ENCODE data around the gene CPED1. TPM values are rescaled to one million over a fixed set of nuclear protein-coding genes. Genes with fewer than 3 reads are reported as not detected.

CPED1 gene
- total and polyA plus RNA-seq, 2 experiments from 2014 or later: 0.17 to 0.47 TPM

- no peak for TF ChIP-seq CTCF (conservative IDR thresholded peaks at IDR 0.05; ENCODE audit: low read depth in 2 of 2)
These were observed 31.9 kb downstream of the CPED1 start (continued) for GRCh38 chr7:121020249-121020988.

DNA sequence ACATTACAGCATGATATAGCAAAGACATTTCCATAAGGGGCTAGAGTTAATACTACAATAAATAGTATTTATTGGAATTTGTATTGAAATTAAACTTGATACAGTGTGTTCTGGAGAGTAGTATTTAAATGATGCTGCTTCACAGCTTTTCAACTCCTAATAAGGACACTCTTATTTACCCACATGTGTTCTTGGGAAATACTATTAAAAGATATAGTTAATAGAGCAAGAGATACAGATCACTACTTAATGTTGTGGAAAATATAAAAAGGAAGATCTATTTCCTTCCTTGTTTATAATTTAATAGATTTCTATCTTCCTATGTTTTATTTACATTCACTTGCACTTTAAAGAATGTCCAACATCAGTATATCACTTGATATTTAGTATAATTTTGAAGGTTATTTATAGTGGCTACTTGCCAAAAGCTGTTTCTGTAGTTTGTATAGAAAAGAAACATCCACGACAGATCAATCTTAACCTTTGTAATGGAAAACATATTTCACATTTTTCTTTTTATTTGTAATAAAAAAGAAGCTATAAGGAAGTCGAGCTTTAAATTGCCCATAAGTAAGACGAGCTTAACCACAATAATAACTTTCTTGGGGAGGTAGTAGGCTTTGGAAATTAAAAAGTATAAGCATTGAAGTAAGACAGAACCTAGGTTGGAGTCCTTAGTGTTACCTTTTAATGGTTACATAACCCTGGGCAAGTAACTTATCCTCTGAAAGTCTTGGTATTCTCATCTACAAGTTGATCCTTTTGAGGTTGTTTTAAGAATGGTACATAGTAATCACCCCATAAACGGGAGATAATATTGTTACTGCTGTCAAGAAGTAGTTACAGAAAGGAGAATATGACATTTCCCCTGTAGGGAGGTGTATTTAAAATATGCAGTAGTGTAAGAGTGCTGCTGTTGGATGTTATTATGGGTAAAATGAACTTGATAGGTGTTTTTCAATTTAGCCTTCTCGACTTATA is 32.8 kb downstream of the CPED1 start:
- no peaks in the 10 kb centered on the region for H3K36me3 Mint-ChIP-seq (ENCODE audit: low read depth)
- no peak overlapping the region for H3K27ac Mint-ChIP-seq
- no peak overlapping the region for H3K4me3 Mint-ChIP-seq
- Histone ChIP-seq H3K4me2 (no peak overlapping the region), H3K27me3 (ENCODE audit: insufficient read depth) (no peaks in the 10 kb centered on the region), H3K4me3 (no peak overlapping the region), H2AFZ (no peak overlapping the region), H3K9me2 (ENCODE audit: insufficient read depth) (no peaks in the 10 kb centered on the region), H3K27ac (ENCODE audit: low read depth) (no peak overlapping the region), H3K4me1 (ENCODE audit: insufficient read depth) (no peaks in the 10 kb centered on the region), H3K36me3 (ENCODE audit: insufficient read depth) (no peaks in the 10 kb centered on the region), H4K20me1 (replicated peaks; ENCODE audit: insufficient read depth) (no peaks in the 10 kb centered on the region), H3F3A (replicated peaks; ENCODE audit: low read depth) (no peaks in the 10 kb centered on the region), H3K79me2 (replicated peaks; ENCODE audit: insufficient read depth) (no peaks in the 10 kb centered on the region)
- peaks cover 1% of the 10 kb centered on the region; the same call in 1 of the 3 replicates for H3K4me1 Mint-ChIP-seq
- no peak for DNase-seq (ENCODE audit: low spot score)
- H3K9me3 Mint-ChIP-seq: no peaks in the 10 kb centered on the region
- no peak for ATAC-seq
- H3K27me3 Mint-ChIP-seq (ENCODE audit: insufficient read depth, low read depth, poor library complexity): peaks cover 2% of the 10 kb centered on the region
- TF ChIP-seq ETS1 (IDR thresholded peaks at IDR 0.05) (no peak), ZNF114 (CRISPR knock-in tag; IDR thresholded peaks at IDR 0.05) (no peak), STAT1 (IDR thresholded peaks at IDR 0.05; ENCODE audit: unreplicated experiment) (no peak), CREB1 (CRISPR knock-in tag; IDR thresholded peaks at IDR 0.05; ENCODE audit: low read depth) (no peak), EZH2 (IDR thresholded peaks at IDR 0.05; ENCODE audit: low read depth, unreplicated experiment) (no peak), NANOG (IDR thresholded peaks at IDR 0.05; ENCODE audit: borderline replicate concordance) (no peak), ZNF331 (CRISPR knock-in tag; IDR thresholded peaks at IDR 0.05; ENCODE audit: low read depth) (no peak), POLR2AphosphoS5 (IDR thresholded peaks at IDR 0.05; ENCODE audit: low read depth) (no peak), ZNF462 (CRISPR knock-in tag; IDR thresholded peaks at IDR 0.05) (no peak), EZH2phosphoT487 (IDR thresholded peaks at IDR 0.05; ENCODE audit: unreplicated experiment) (no peak), CTCF (conservative IDR thresholded peaks at IDR 0.05; ENCODE audit: low read depth in 2 of 2) (no peak)

All from GM23338 (cell line).